ENCODE results near the gene ADGRF5. TPM values are rescaled to one million over a fixed set of nuclear protein-coding genes. Genes with fewer than 3 reads are reported as not detected.
A peak's percentile ranks its signal among the peaks of the same experiment; 100 is the strongest.

ADGRF5 gene
- total and polyA plus RNA-seq, 2 experiments from 2014 or later: not detected

DNA sequence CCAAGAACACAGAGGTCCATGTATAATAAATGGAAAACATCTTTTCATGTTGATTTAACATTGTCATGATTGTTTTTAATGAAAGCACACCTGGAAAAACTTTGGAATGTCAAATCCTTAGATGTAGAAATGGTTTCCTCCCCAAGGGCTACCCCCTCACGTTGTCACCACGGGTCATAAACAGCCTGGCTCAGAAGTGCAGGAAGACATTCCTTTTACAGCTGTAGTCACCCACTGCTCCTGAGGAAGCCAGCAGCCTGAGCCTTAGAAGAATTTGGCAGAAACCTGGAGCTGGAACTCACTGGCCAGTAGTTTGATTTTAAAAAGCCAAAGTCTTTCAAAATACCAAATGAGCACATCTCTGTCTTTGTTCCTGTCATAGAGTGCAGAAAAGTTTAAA lies 23.7 kb downstream of the ADGRF5 start (continued):
- no peak for TF ChIP-seq EZH2phosphoT487 (IDR thresholded peaks at IDR 0.05; ENCODE audit: unreplicated experiment)
- TF ChIP-seq REST (IDR thresholded peaks at IDR 0.05; ENCODE audit: unreplicated experiment): no peak
- no peak for TF ChIP-seq NANOG (IDR thresholded peaks at IDR 0.05; ENCODE audit: borderline replicate concordance)
- TF ChIP-seq EZH2 (IDR thresholded peaks at IDR 0.05; ENCODE audit: low read depth, unreplicated experiment): no peak
- no peak for TF ChIP-seq JUNB (IDR thresholded peaks at IDR 0.05; ENCODE audit: unreplicated experiment)

DNA sequence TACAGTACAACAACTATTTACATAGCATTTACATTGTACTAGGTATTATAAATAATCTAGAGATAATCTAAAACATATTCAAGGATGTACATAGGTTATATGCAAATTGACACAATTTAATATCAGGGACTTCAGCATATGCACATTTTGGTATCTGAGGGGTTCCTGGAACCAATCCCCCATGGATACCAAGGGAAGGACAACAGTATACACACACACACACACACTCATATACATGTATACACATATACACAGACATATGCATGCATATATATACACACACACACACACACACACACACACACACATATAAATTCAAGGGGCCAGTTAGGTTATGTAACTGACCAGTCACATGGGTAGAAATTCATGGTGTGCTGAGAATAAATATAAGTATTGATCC lies 24.9 kb downstream of the ADGRF5 start:
- no peaks in the 10 kb centered on the region for H3K36me3 Mint-ChIP-seq (ENCODE audit: low read depth)
- Histone ChIP-seq H2AFZ (no peak overlapping the region), H3K4me1 (ENCODE audit: insufficient read depth) (no peaks in the 10 kb centered on the region), H3K27me3 (ENCODE audit: insufficient read depth) (no peaks in the 10 kb centered on the region), H3K4me2 (no peak overlapping the region), H3F3A (replicated peaks; ENCODE audit: low read depth) (no peaks in the 10 kb centered on the region), H3K36me3 (ENCODE audit: insufficient read depth) (no peaks in the 10 kb centered on the region), H3K27ac (ENCODE audit: low read depth) (no peak overlapping the region), H3K4me3 (no peak overlapping the region), H4K20me1 (replicated peaks; ENCODE audit: insufficient read depth) (no peaks in the 10 kb centered on the region), H3K79me2 (replicated peaks; ENCODE audit: insufficient read depth) (no peaks in the 10 kb centered on the region), H3K9me2 (ENCODE audit: insufficient read depth) (peaks cover 3% of the 10 kb centered on the region; the same call in 1 of the 2 replicates)
- no peak overlapping the region for H3K4me3 Mint-ChIP-seq
- ATAC-seq (no peak), DNase-seq (ENCODE audit: low spot score) (no peak)
- TF ChIP-seq STAT1 (IDR thresholded peaks at IDR 0.05; ENCODE audit: unreplicated experiment): no peak
- no peak for TF ChIP-seq ZNF114 (CRISPR knock-in tag; IDR thresholded peaks at IDR 0.05)
- no peak for TF ChIP-seq POLR2AphosphoS5 (IDR thresholded peaks at IDR 0.05; ENCODE audit: low read depth)
- TF ChIP-seq EZH2 (IDR thresholded peaks at IDR 0.05; ENCODE audit: low read depth, unreplicated experiment): no peak
- H3K4me1 Mint-ChIP-seq: peaks cover 13% of the 10 kb centered on the region
- no peak overlapping the region for H3K27ac Mint-ChIP-seq
- no peaks in the 10 kb centered on the region for H3K9me3 Mint-ChIP-seq
- H3K27me3 Mint-ChIP-seq (ENCODE audit: insufficient read depth, low read depth, poor library complexity): peaks cover 3% of the 10 kb centered on the region

- no peaks in the 10 kb centered on the region for H3K4me1 ChIP-seq (ENCODE audit: insufficient read depth)
- H3K27me3 ChIP-seq (ENCODE audit: insufficient read depth): no peaks in the 10 kb centered on the region
- peaks cover 3% of the 10 kb centered on the region; the same call in 1 of the 2 replicates for H3K9me2 ChIP-seq (ENCODE audit: insufficient read depth)
- no peak overlapping the region for H3K4me3 ChIP-seq
- DNase-seq (ENCODE audit: low spot score) (no peak), ATAC-seq (no peak)
- H3K36me3 ChIP-seq (ENCODE audit: insufficient read depth): no peaks in the 10 kb centered on the region
- Mint-ChIP-seq H3K9me3 (no peaks in the 10 kb centered on the region), H3K4me3 (no peak overlapping the region), H3K4me1 (peaks cover 13% of the 10 kb centered on the region), H3K27ac (no peak overlapping the region; the same call in 1 of the 2 replicates), H3K27me3 (ENCODE audit: insufficient read depth, low read depth, poor library complexity) (peaks cover 3% of the 10 kb centered on the region), H3K36me3 (ENCODE audit: low read depth) (no peaks in the 10 kb centered on the region)
- H2AFZ ChIP-seq: peak overlapping the region; percentile 63; the same call in 1 of the 2 replicates
- no peak overlapping the region for H3K4me2 ChIP-seq
- H3K27ac ChIP-seq (ENCODE audit: low read depth): no peak overlapping the region
- no peaks in the 10 kb centered on the region for H3K79me2 ChIP-seq (replicated peaks; ENCODE audit: insufficient read depth)
- H3F3A ChIP-seq (replicated peaks; ENCODE audit: low read depth): no peaks in the 10 kb centered on the region
- H4K20me1 ChIP-seq (replicated peaks; ENCODE audit: insufficient read depth): no peaks in the 10 kb centered on the region
- no peak for TF ChIP-seq JUNB (IDR thresholded peaks at IDR 0.05; ENCODE audit: unreplicated experiment)
- no peak for TF ChIP-seq STAT1 (IDR thresholded peaks at IDR 0.05; ENCODE audit: unreplicated experiment)
- TF ChIP-seq NANOG (IDR thresholded peaks at IDR 0.05; ENCODE audit: borderline replicate concordance): no peak
- TF ChIP-seq REST (IDR thresholded peaks at IDR 0.05; ENCODE audit: unreplicated experiment): no peak
Observed at GRCh38 chr6:46895930-46896329, 25.8 kb downstream of the ADGRF5 start.

Measured in GM23338 (cell line).